T-helper 2 cell (primary cell): ENCODE data around the gene MAP3K8.

Experiments
- DNase-seq, 5 experiments: peaks; one replicate each; pipeline versions ENCODE4 v3.0.0 to v3.0.0-alpha.2; 2012 to 2022

MAP3K8 gene

GRCh38 chr10:30491204-30491915 is 57.4 kb downstream of the MAP3K8 start:
- DNase-seq: no peak

- peak in 2 of 5 experiments; percentile 5 to 76 for DNase-seq
These were observed 58.0 kb downstream of the MAP3K8 start for GRCh38 chr10:30491916-30492515.

GRCh38 chr10:30493609-30494530 is 59.9 kb downstream of the MAP3K8 start:
- no peak for DNase-seq

- DNase-seq: no peak
These were observed 60.6 kb downstream of the MAP3K8 start for GRCh38 chr10:30494558-30494957.

GRCh38 chr10:30495687-30496086 is 61.7 kb downstream of the MAP3K8 start:
- no peak for DNase-seq

GRCh38 chr10:30499816-30500215 is 65.8 kb downstream of the MAP3K8 start:
- no peak for DNase-seq

GRCh38 chr10:30500534-30500933 is 66.5 kb downstream of the MAP3K8 start:
- DNase-seq: peak in 1 of 5 experiments; percentile 35

GRCh38 chr10:30500963-30501504 is 67.0 kb downstream of the MAP3K8 start:
- peak in 1 of 5 experiments; percentile 36 for DNase-seq

GRCh38 chr10:30502266-30503060 is 68.5 kb downstream of the MAP3K8 start:
- peak in 2 of 5 experiments; percentile 66 to 94 for DNase-seq

GRCh38 chr10:30503700-30504266 is 69.8 kb downstream of the MAP3K8 start:
- DNase-seq: no peak

- peak in 1 of 5 experiments; percentile 10 for DNase-seq
These were observed 71.7 kb downstream of the MAP3K8 start for GRCh38 chr10:30505543-30506298.

GRCh38 chr10:30509508-30509907 is 75.5 kb downstream of the MAP3K8 start:
- no peak for DNase-seq

GRCh38 chr10:30510184-30510931 is 76.4 kb downstream of the MAP3K8 start:
- peak in 2 of 5 experiments; percentile 22 to 77 for DNase-seq

- DNase-seq: peak in 1 of 5 experiments; percentile 34
These were observed 77.1 kb downstream of the MAP3K8 start for GRCh38 chr10:30510932-30511700.
